Body of pancreas (tissue), 4 donors: ENCODE results near the gene RD3L.

ENCODE experiments used
- POLR2A ChIP-seq, 3 donors: fragments of 450-650 bp; IDR thresholded peaks; one replicate each; pipeline ENCODE4 v1.6.1; 2016; ENCODE audit warnings: antibody characterized with exemption in 3 of 3, mild to moderate bottlenecking in 2 of 3
- TF ChIP-seq, protein P1 (sequence below), 7 experiments: fragments of 450-650 bp in 4 of 7; fragments of 200-600 bp in 3 of 7; sonication (generic) in 3 of 7; IDR thresholded peaks; one replicate each; pipeline ENCODE4 v1.5.1; 2016 to 2019; ENCODE audit warnings: antibody characterized with exemption in 7 of 7

DNA sequence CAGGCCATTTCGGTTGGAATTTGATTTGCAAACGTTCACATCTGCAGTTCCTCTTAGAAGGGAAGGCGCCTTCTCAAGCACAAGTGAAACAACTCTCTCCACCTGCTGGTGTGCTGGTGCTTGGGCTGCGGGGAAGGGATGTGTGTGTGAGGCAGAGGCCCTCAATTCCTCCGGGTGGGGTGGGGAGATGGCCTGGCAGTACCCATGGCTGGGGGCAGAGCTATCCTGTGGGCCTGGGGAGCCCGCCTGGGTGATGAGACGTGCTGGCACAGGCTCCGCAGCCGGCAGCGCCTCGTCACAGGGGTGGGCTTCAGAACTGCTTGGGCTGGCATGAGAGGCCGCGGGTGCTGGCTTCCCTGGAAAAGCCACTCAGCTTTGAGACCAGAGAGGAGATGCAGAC, 43.0 kb downstream of the RD3L start:
- TF ChIP-seq, protein P1, sequence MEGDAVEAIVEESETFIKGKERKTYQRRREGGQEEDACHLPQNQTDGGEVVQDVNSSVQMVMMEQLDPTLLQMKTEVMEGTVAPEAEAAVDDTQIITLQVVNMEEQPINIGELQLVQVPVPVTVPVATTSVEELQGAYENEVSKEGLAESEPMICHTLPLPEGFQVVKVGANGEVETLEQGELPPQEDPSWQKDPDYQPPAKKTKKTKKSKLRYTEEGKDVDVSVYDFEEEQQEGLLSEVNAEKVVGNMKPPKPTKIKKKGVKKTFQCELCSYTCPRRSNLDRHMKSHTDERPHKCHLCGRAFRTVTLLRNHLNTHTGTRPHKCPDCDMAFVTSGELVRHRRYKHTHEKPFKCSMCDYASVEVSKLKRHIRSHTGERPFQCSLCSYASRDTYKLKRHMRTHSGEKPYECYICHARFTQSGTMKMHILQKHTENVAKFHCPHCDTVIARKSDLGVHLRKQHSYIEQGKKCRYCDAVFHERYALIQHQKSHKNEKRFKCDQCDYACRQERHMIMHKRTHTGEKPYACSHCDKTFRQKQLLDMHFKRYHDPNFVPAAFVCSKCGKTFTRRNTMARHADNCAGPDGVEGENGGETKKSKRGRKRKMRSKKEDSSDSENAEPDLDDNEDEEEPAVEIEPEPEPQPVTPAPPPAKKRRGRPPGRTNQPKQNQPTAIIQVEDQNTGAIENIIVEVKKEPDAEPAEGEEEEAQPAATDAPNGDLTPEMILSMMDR (IDR thresholded peaks at IDR 0.05): no peak
- TF ChIP-seq POLR2A (IDR thresholded peaks at IDR 0.05): no peak
